ENCODE results near the gene FKBP2.

The FKBP2 gene

DNA sequence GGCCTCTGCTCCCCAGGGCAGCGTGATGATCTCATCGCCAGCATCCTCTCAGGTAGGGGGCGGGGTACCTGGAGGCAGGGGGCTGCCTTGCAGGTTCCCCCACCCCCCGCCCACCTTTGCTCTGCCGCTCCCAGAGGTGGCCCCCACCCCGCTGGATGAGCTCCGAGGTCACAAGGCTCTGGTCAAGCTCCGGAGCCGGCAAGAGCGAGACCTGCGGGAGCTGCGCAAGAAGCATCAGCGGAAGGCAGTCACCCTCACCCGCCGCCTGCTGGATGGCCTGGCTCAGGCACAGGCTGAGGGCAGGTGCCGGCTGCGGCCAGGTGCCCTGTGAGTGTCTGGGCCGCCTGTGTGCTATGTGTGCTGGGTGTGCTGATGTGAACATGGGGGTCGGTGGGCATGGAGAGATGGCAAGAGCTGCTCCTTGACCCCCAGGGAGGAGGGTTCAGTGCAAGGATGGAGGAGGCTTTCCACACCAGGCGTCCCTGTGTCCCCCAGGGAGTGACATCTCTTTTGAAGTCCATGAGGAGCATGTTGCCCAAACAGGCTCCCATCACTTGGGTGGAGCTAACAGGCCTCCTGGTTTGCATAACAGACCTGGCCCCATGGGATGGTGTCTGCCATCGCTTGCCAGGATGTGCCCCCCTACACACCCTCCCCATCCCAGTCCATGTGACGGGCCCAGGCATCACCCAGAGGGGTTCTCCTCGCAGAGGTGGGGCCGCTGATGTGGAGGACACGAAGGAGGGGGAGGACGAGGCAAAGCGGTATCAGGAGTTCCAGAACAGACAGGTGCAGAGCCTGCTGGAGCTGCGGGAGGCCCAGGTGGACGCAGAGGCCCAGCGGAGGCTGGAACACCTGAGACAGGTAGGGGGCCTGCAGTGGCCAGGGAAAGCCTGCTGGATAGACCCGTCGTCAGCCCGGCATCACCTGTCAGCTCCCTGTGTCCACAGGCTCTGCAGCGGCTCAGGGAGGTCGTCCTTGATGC lies 24.6 kb downstream of the FKBP2 start:
- DNase-seq, result no peak

DNA sequence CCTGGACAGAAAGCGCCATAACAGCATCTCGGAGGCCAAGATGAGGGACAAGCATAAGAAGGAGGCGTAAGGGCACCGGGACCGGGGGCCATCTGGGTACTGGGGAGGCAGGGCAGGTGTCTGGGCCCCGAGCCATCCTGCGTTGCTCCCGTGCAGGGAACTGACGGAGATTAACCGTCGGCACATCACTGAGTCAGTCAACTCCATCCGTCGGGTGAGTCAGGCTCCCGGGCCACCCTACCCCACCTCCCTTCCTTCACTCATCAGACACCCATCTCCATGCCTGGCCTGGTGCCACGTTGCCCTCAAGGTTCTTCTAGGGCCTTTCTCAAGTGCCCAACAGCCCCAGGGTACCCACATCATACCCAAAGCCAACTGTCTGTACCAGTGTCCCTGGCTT lies 25.4 kb downstream of the FKBP2 start:
- no peak for DNase-seq

DNA sequence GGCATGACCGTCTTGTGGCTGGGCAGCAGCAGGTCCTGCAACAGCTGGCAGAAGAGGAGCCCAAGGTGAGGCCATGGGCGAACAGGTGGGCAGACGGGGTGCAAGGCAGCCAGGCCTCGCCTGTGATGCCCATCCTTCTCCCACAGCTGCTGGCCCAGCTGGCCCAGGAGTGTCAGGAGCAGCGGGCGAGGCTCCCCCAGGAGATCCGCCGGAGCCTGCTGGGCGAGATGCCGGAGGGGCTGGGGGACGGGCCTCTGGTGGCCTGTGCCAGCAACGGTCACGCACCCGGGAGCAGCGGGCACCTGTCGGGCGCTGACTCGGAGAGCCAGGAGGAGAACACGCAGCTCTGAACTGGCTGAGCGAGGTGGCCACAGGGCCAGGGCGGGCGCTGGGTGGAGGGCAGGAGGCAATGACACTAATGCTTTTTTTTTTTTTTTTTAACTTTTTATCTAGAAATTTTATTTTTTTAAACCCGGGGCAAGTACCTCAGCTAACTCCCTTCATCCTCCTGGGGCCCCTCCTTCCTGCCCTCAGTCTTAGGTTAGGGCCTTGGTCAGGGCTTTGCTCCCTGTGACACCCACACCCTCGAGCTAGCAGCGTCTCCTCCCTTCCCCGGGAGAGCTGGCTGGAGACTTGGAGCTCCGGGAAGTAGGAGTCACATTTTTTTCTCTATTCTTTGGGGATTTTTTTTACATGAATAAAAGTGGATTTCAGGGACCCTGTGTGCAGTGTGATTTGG lies 26.5 kb downstream of the FKBP2 start:
- no peak for DNase-seq

DNA sequence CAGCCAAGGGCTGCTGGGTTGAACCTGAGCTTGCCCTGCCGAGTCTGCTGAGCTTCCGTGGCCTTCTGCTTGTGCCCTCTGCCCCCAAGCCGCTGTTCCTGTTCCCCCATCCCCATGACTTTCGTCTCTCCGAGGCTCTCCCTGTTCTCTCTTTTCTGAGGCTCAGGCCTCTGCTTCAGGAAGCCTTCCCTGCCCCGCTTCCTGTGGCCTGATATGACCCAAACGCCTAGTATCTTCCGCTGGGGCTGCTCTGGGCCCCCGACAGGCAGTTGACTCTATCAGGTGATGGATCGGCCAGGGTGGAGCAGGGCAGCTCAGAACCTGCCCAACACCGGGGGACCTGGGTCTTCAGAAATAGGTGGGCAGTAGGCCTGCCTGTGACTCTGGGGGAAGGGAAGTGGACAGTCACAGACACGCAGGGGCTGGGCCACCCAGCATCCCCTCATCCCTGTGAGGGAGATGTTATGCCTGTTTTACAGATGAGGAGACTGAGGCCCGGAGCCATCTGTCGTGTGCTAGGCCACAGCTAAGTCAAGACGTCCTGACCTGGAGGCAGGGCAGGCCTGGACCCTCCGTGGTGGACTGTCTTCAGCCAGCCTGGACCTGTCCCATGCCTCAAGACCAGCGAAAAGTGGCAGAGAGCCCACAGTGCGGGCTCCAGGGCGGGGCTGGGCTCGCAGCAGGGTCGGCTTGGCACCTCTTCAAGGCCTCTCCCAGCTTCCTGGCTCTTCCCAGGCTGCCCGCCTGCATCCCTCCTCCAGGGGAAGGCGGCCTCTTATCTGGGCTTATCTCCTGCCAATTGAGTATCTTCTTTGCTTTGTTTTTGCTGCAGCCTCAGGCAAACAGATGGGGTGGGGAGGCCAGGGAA lies 27.4 kb downstream of the FKBP2 start:
- no peak for DNase-seq

DNA sequence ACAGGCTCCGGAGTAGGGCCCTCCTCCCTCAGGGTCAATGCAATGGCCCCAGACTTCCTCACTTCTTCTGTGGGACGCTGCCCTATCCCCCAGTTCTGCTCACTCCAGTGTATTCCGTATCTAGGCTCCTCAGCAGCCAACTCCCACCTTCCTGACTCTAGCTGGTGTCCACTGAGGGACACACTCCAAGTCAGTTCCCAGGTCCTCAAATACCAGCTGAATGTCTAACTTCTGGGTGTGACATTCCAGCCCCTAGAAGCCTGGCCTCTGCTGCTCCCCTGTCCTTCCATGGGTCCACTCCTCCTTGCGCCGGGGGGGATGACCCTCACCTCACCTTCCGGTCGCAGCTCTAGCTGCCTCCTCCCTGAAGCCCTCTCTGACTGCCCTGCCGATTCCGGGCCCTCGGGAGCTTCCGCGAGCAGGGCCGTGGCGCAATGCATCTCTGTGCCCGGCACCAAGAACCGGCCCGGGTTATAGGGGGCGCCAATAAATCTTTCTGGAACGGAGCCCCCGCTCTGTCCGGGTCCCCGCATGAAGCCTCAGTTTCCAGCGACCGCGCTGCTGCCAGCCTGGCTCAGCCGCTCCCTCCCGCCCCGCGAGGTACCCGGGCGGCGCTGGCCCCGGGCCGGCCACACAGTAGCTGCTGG lies 28.1 kb downstream of the FKBP2 start:
- DNase-seq, result peak; percentile 40

DNA sequence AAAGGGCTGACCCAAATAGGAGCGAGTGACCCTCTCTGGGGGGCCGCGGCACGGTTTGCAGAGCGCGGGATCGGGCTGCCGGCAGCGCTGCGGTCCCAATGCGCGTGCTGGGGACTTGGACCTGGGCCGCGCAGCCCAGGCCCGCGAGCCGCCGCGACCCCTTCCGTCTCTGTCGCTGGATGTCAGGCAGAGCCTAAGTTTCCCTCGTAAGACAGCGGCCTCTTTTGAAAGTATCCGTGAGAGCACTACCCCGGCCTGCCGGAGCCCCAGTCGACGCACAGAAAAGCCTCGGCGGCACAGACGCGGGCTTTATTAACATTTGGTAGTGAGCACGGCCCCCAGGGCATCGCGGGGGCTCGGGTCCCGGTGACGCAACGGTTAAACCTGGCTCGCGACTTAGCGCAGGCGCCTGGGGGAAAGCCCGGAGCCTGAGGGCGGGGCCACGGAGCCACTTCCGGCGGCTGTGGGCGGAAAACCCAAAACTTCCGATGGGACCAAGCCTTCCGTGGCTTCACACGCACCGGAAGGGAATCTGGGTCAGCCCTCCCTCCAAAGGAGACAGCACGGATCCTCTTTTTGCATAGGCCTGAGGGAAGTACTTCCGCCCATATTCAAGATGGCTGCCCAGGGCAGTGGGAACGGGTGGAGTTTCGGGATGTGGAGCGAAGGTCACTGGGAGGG lies 28.8 kb downstream of the FKBP2 start:
- DNase-seq, result peak; percentile 99

DNA sequence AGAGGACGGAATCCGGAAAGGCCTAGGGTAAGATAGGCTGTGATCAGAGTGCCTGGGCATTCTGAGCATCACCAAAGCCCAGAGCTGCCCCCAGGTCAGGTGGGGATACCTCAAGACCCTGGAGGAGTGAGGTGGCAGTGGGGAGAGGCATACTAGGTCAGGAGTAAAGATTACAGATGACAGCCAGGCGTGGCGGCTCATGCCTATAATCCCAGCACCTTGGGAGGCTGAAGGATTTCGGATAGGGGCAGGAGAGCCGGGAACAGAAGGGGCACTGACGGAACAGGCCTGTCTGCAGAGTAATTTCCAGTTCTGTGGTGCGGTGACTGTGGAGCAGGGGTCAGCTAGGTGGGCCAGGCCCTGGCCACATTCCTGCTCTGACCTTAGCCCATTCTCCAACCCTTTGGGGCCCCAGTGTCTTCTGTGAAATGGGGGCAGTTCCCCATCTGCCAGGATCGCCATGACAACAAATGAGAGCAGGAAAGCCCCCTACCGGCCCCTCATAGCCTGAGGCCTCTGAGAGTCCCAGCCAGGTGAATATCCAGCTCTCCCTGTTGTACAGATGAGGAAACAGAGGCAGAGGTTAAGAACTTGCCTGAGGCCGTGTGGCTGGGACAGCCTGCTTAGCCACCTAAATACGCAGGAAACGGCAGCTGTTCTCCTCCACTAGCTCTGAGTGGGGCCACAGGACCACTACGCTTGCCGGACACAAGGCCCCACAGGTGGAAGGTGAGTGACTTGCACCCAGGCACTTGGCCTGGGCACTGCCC lies 34.3 kb downstream of the FKBP2 start:
- no peak for DNase-seq

DNA sequence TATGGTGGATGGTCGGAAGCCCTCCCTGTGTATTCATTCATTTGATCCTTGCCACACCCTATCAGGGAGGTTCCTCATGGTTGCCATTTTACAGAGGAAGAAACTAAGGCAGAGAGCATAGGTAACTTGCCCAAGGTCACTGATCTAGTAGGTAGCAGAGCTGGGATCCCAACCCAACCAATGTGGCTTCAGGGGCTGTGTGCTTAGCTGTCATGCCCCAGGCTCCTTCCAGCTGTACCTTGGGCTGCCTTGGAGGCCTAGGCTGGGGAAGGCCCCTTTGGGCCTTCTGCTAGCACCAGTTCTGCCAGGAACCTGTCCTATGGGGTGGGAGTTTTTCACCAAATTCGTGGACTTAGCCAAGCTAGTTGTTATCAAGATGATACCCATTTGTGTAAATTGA lies 34.9 kb downstream of the FKBP2 start:
- DNase-seq, result no peak

DNA sequence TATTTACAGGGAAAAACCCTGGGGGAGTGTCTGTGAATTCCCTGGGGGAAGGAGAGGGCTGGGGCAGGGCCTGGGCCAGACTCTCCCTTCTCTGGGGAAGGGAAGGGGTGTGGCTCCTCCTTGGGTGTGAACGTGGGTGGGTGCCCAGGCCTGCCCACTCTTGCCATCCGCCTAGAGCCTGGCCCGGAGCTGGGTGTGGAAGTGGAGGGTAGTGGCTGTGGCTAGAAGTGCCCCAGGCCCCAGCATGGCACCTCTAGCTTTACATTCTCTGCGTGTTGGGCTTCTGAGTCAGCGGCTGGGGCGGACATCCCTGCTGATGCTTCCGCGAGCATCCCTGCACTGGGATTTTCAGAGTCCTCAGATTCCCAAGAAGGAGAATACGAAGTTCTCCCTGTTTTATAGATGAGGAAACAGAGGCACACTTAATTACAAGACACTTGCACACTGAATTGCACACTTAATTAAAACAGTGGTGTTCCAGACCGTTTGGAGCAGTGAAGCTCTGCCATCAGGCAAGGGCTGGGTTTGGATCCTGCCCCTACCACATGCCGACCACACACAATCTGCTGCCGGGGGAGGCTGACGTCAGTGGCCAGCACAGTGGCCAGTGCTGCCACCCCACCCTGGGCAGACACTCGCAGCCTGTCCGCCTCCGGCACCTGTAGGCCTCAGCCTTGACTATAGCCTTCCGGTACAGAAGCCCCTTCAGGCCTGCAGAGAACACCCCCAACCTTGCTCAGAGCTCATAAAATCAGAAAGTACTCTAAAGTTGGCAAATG lies 35.9 kb downstream of the FKBP2 start:
- DNase-seq, result no peak

DNA sequence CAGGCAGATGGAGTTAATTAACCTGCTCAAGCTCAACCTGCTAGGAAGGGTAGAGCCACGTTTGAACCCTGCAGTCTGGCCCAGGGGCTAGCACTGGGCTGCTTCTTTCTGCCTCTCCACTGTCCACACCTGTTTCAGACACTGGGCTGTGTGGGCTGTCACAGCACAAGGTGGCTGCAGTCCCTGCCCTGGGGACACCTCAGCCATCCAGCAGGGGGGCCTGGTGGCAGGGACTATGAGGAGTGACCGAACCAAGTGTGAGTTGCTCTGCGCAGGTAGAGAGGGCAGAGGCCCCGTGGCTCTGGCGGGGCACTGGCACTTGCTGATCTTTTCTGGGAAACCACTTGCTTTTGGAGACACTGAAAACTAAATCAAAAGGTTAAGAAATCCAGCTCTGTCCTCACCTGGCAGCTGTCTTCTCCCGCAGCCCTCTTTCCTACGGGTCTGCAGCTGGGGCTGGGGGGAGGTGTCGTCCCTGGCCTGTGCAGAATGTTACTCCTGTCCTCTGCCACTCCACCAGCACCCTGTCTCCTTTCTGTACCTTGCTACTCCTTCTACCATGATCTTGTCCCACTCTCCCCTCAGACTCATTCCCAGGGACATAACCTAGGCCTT lies 37.8 kb downstream of the FKBP2 start:
- no peak for DNase-seq

DNA sequence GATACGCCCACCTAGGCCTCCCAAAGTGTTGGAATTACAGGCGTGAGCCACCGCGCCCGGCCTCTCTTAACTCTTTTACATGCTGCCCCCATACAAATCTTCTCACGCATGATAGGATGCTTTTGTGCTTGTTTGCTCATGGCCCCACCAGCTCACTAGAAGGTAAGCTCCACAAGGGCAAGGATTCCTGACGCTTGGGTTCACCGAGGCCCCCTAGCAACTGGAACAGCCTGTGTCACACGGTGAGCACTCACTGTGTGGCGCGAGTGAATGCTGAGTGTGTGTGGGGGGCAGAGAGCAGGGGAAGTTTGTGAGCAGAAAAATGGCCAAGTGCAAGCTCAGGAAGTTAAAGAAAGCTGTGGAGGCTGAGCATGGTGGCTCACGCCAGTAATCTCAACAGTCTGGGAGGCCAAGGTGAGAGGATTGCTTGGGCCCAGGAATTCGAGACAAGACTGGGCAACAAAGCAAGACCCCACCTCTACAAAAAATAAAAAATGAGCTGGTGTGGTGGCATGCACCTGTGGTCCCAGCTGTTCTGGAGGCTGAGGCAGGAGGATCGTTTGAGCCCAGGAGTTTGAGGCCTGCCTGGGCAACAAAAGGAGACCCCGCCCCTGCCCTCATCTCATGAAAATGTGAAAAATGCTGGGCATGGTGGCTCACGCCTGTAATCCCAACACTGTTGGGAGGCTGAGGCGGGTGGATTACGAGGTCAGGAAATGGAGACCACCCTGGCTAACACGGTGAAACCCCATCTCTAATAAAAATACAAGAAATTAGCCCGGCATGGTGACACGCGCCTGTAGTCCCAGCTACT lies 41.3 kb downstream of the FKBP2 start:
- DNase-seq, result no peak

DNA sequence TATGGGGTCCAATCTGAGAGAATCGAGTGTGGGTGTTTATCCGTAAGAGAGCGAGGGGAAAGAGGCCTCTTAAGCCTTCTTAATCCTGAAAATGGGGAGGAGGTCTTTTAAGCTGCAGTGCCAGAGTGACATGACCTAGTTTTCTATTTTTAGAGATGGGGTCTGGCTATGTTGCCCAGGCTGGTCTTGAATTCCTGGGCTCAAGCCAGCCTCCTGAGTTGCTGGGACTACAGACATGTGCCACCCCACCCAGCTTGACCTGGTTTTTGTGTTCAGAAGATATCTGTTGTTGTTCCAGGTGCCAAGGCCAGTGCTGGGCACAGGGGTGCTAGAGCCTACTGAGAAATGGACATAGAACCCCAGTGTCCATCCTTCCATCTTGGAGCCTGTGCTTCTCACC lies 42.2 kb downstream of the FKBP2 start:
- DNase-seq, result no peak

DNA sequence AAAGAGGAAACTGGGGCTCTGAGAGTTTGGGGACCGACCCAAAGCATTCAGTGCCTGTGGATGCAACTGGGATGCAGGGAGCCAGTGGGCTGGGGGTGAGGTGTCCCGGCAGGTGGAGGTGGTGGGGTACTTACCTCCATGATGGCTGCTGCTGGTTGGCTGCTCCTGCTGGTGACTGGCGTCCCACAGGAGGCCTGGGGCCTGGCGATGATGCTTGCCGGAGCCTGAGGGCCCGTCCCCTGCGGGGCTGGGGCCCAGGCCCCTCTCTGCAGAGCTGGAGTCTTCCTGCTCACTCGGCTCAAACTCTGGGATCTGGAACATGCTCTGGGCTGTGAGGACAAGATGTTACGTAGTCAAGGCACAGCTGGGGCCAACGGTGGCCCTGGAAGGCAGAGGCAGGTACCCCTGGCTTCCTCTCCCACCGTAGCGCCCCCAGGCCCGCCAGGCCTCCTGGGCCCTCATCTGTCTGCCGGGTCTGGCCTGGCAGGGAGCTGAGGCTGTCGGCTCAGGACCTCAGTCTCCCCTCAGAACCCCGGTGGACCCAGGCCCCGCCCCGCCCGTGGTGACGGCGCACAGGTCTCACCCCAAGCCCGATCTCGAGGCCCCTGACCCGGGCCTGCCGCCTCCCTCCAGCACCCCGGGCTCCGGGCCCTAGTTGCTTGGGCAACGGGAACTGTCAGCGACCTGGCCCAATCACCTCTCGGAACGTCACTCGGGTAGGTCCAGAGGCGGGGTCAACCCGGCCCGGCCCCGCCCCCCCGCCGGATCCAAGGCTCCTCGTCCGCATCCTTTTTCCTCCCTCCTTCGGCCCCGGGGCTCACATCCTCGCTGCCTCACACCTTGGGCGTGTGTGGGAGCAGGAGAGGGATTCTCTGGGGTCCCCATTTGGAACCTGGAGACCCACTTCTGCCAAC lies 43.4 kb downstream of the FKBP2 start, which contains the start of gene BAD:
BAD (minus strand) TSS at position 618 of the 914 bp plus-strand sequence; CDS start at position 321, 297 bp downstream.
- peak; percentile 91 for DNase-seq

DNA sequence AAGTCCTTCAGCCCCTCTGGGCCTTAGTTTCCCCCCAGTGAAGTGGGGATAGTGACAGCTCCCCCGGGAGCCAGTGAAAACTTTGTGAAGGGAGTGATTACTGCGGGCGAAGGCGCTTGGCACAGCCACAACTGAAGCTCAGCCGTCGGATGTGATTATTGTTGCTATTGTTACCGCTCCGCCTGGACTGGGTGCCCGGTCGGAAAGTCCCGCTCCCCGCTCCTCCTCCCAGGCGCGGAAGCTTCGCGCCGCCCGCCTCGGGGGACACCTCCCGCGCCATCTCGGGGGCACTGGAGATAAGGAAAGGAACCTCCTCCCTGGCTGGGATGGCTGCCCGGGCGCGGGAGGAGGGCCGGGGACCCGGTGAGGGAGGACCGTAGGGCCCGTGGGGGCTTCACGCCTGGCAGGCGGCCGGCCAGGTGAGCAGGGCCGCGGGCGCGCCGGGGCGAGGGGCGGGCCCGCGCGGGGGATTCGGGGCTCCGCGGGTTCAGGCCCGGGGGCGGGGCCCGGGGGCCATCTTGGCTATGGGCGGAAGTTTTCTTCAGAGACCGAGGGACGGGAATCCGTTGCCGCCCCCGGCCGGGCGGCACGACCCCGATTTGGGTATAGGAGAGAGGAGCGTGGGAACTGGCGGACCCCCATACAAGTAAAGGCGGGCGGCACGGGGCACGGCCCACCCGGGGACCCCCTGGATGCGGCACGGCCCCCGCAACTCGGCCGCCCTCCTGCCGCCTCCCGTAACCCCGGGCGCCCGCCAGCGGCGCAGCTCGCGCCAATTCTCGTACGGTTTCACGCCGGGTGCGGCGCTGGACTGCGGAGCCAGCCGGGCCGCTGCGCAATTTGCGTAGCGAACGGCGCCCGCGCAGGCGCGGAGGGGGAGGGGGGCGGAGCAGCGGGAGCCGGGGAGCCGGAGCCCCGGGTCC lies 44.3 kb downstream of the FKBP2 start, which contains the start of gene GPR137:
GPR137 (plus strand) TSS at position 887 of the 923 bp plus-strand sequence. CDS start 677 bp downstream, outside the sequence.
- DNase-seq, result peak; percentile 93

DNA sequence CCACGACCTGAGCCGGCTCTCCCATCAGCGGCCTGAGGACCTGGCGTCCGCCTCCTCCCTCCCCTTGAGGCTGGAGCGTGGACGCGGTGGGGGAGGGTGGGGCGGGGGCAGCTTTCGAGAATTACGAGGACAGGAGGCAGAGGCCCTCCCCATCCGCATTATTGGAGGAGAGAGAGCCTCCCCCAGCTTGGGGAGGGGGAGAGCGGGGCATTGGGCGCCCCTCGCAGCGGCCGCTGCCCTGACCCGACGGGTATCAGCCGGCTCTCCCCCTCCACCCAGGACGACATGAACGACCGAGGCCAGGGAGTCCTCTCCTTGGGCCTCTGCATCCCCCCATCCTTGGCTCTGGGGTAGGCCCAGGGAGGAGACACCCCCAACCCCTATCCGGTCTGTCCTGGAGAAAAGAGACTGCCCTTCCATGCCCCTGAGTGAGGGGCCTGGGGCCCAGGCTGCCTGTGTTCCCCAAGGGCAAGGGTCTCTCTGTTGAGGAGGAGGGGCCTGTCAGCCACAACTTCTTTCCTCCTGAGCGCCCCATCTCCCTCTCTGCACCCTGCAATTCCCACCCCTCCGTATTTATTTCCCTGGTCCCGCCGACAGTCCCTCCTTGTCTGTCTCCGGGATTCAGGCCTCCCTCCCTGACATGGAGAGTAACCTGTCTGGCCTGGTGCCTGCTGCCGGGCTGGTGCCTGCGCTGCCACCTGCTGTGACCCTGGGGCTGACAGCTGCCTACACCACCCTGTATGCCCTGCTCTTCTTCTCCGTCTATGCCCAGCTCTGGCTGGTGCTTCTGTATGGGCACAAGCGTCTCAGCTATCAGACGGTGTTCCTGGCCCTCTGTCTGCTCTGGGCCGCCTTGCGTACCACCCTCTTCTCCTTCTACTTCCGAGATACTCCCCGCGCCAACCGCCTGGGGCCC lies 45.2 kb downstream of the FKBP2 start:
- DNase-seq, result no peak
